Mesothelial cell of epicardium (in vitro differentiated cells): Measurements from ENCODE around the gene NELFB. TPM values are rescaled to one million over a fixed set of nuclear protein-coding genes. Genes with fewer than 3 reads are reported as not detected.
A peak's percentile ranks its signal among the peaks of the same experiment; 100 is the strongest.
"Not testable (repeated sequence)": the region's sequence is repeated elsewhere in the genome, so short reads cannot be mapped to it uniquely, and the experiment has no call there.

Experiments
- DNase-seq, 2 experiments: peaks; one replicate each; pipeline ENCODE4 v3.0.0; 2021; ENCODE audit warnings: low spot score in 2 of 2; ENCODE audit not compliant: unreplicated experiment in 2 of 2
- H3K27ac Mint-ChIP-seq: 2 replicates; pipeline ENCODE4 v1.8.0; 2021; ENCODE audit warnings: mixed read lengths
- H3K27me3 Mint-ChIP-seq: 2 replicates; pipeline ENCODE4 v1.8.0; 2021; ENCODE audit warnings: low read depth, mixed read lengths
- H3K36me3 Mint-ChIP-seq: 2 replicates; pipeline ENCODE4 v1.8.0; 2021; ENCODE audit warnings: mixed read lengths
- H3K4me1 Mint-ChIP-seq: 2 replicates; pipeline ENCODE4 v1.8.0; 2021; ENCODE audit warnings: mixed read lengths
- H3K4me3 Mint-ChIP-seq: 2 replicates; pipeline ENCODE4 v1.8.0; 2021; ENCODE audit warnings: mild to moderate bottlenecking, moderate library complexity, mixed read lengths
- H3K9me3 Mint-ChIP-seq: 2 replicates; pipeline ENCODE4 v1.8.0; 2021; ENCODE audit warnings: mixed read lengths
- CTCF ChIP-seq: fragments of 200-600 bp; sonication (generic); IDR thresholded peaks from one replicate; pipeline ENCODE4 v1.5.0; 2021; ENCODE audit warnings: antibody characterized with exemption; ENCODE audit not compliant: unreplicated experiment
- total RNA-seq: library from RNA; stranded (reverse); gene quantifications from 3 replicates; pipeline ENCODE4 v1.2.1, GENCODE V29; 2021

The NELFB gene
- total RNA-seq, 1 donor from 2014 or later: 53.3 TPM

- DNase-seq: peak; percentile 97 to 99
- peaks cover 25% of the 10 kb centered on the region for H3K4me1 Mint-ChIP-seq
- no peaks in the 10 kb centered on the region for H3K9me3 Mint-ChIP-seq
- peak within 1 kb of the TSS; percentile 89 for H3K4me3 Mint-ChIP-seq
- TF ChIP-seq CTCF: no peak
- H3K27me3 Mint-ChIP-seq: no peaks in the 10 kb centered on the region
- peak within 1 kb of the TSS; percentile 96 for H3K27ac Mint-ChIP-seq
- H3K36me3 Mint-ChIP-seq: peaks cover 12% of the 10 kb centered on the region
These were observed 14.2 kb upstream of the NELFB start, which contains the start of gene TUBB4B for GRCh38 chr9:137240841-137241489. TSS of gene TUBB4B (plus strand) at chr9:137241287. CDS start at chr9:137241361, 74 bp downstream.

- H3K27ac Mint-ChIP-seq: peak overlapping the region; percentile 73
- H3K27me3 Mint-ChIP-seq: no peaks in the 10 kb centered on the region
- H3K9me3 Mint-ChIP-seq: no peaks in the 10 kb centered on the region
- H3K4me1 Mint-ChIP-seq: peaks cover 24% of the 10 kb centered on the region
- DNase-seq: peak in 1 of 2 experiments; percentile 54
- no peak for TF ChIP-seq CTCF
- peaks cover 12% of the 10 kb centered on the region for H3K36me3 Mint-ChIP-seq
- H3K4me3 Mint-ChIP-seq: peak overlapping the region; percentile 89
These were observed 13.4 kb upstream of the NELFB start for GRCh38 chr9:137241490-137242268.

GRCh38 chr9:137242269-137243203, 12.6 kb upstream of the NELFB start:
- no peak for TF ChIP-seq CTCF
- Mint-ChIP-seq H3K36me3 (peaks cover 12% of the 10 kb centered on the region), H3K9me3 (no peaks in the 10 kb centered on the region), H3K27ac (peak overlapping the region; percentile 73), H3K4me1 (peaks cover 24% of the 10 kb centered on the region), H3K4me3 (peak overlapping the region; percentile 74), H3K27me3 (no peaks in the 10 kb centered on the region)
- no peak for DNase-seq

GRCh38 chr9:137243266-137243625, 11.9 kb upstream of the NELFB start:
- not testable (repeated sequence) for H3K27ac Mint-ChIP-seq, DNase-seq, H3K9me3 Mint-ChIP-seq, H3K27me3 Mint-ChIP-seq
- peaks cover 22% of the 10 kb centered on the region for H3K4me1 Mint-ChIP-seq
- H3K4me3 Mint-ChIP-seq: peak overlapping the region; percentile 74
- peaks cover 12% of the 10 kb centered on the region for H3K36me3 Mint-ChIP-seq

GRCh38 chr9:137243626-137244485, 11.3 kb upstream of the NELFB start:
- Mint-ChIP-seq H3K27me3 (no peaks in the 10 kb centered on the region), H3K4me1 (peaks cover 20% of the 10 kb centered on the region), H3K9me3 (no peaks in the 10 kb centered on the region), H3K4me3 (peak overlapping the region; percentile 6), H3K27ac (no peak overlapping the region), H3K36me3 (peaks cover 12% of the 10 kb centered on the region)
- no peak for DNase-seq
- TF ChIP-seq CTCF: no peak
